ENCODE results near the gene CFAP47. TPM values are rescaled to one million over a fixed set of nuclear protein-coding genes. Genes with fewer than 3 reads are reported as not detected.

CFAP47 gene
- total and polyA plus RNA-seq, 2 of the 13 experiments (the other 11 are each of a cell fraction or from before 2014, with no cell fraction given) = not detected

GRCh38 chrX:35880601-35881000, 38.9 kb upstream of the CFAP47 start (continued):
- TF ChIP-seq DBP (CRISPR knock-in tag; IDR thresholded peaks at IDR 0.05; ENCODE audit: not compliant biosample characterization) (no peak), ZNF556 (CRISPR knock-in tag; IDR thresholded peaks at IDR 0.05; ENCODE audit: borderline replicate concordance) (no peak), ISL2 (CRISPR knock-in tag; IDR thresholded peaks at IDR 0.05) (no peak), ZNF234 (CRISPR knock-in tag; conservative IDR thresholded peaks at IDR 0.05) (no peak), ZFP62 (CRISPR knock-in tag; IDR thresholded peaks at IDR 0.05) (no peak)

GRCh38 chrX:35886135-35886534, 33.4 kb upstream of the CFAP47 start:
- in situ Hi-C loops (cut with HindIII; ENCODE audit: extremely low pct_ligation_motif_present, low pct_unique_long_range_greater_than_20kb) = loop anchor here (25.0 kb wide), 1 partner anchor 976 kb away; no protein-coding TSS in a partner anchor
- ChIA-PET POLR2A (no interaction called here), CTCF (ENCODE audit: low intra/inter-chr PET ratio, low total read pairs) (no interaction called here)
- Histone ChIP-seq H3K4me1 (ENCODE audit: insufficient read depth, low read length) (no peaks in the 10 kb centered on the region), H2AFZ (ENCODE audit: low read length) (no peak overlapping the region), H3K4me3 (replicated peaks in 1 of 3; ENCODE audit: insufficient read depth in 1 of 3, low read depth in 2 of 3, low read length in 3 of 3) (no peak overlapping the region), H3K9me3 (ENCODE audit: low read length) (no peaks in the 10 kb centered on the region), H4K20me1 (ENCODE audit: insufficient read depth, low read length) (no peaks in the 10 kb centered on the region), H3K4me2 (ENCODE audit: low read depth, low read length) (no peak overlapping the region), H3K27ac (ENCODE audit: extremely low read length, insufficient read depth, low read length) (no peak overlapping the region), H3K9ac (ENCODE audit: insufficient read depth, low read depth, low read length) (no peak overlapping the region), H3K27me3 (ENCODE audit: control insufficient read depth in 1 of 2, insufficient read depth in 2 of 2, low read length in 2 of 2) (no peaks in the 10 kb centered on the region), H3K79me2 (ENCODE audit: insufficient read depth, low read length) (no peaks in the 10 kb centered on the region), H3K36me3 (replicated peaks in 1 of 2; ENCODE audit: control insufficient read depth in 1 of 2, insufficient read depth in 2 of 2, low read length in 2 of 2) (no peaks in the 10 kb centered on the region)
- intact Hi-C loops (cut with micrococcal nuclease; ENCODE audit: unreplicated experiment) = no loop called here
- FAIRE-seq (no peak), DNase-seq (ENCODE audit: low spot score) (no peak), ATAC-seq (no peak)
- no TSS peak for BruUV-seq (replicated peaks)
- TF ChIP-seq MAFK (conservative IDR thresholded peaks at IDR 0.05 in 1 of 2, IDR thresholded peaks at IDR 0.05 in 1 of 2; ENCODE audit: low read length in 2 of 2) (peak in 1 of 2 experiments; percentile 70; a peak in 3 of 4 replicates), ARNTL (CRISPR knock-in tag; IDR thresholded peaks at IDR 0.05) (no peak), MAFF (IDR thresholded peaks at IDR 0.05; ENCODE audit: low read depth, low read length) (peak; percentile 64)

All from HepG2 (cell line).